ENCODE results near the gene ATF2. TPM values are rescaled to one million over a fixed set of nuclear protein-coding genes. Genes with fewer than 3 reads are reported as not detected.
A peak's percentile ranks its signal among the peaks of the same experiment; 100 is the strongest.

Gene ATF2
- polyA plus RNA-seq, 6 donors from 2014 or later = 22.9 to 42.8 (median 35.4) TPM

DNA sequence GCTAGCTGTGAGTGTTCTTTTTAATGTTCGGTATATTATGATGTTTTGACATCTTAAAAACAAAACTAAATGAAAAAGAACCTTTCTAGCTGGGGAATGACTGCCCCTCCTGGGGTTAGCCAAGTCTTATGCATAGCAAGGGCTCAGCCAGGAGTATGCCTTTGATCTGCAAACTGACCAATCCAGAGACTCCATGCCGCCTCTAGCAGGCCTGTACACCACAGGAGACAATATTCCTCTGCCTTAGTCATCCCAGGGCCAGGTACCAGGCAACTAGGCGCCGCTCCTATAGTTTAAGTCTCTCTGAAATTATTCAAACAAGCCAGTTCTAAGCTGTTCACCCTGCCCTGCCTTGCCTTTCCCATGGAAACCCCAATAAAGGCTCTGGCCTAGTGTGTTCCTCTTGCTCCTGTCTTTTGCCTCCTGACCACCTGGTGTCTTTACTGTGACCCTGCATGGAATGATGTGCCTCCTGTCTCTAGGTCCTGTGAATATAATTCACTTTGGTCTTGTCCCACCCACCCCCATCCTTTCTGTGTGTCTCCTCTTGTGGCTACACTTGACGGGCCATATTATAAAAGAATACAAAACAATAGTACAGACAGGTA, 110.8 kb downstream of the ATF2 start:
- H3K27me3 Mint-ChIP-seq = no peaks in the 10 kb centered on the region
- no peak for DNase-seq
- no peaks in the 10 kb centered on the region for H3K9me3 Mint-ChIP-seq
- H3K4me1 Mint-ChIP-seq = no peaks in the 10 kb centered on the region
- H3K36me3 Mint-ChIP-seq = peaks cover 11 to 13% of the 10 kb centered on the region in 2 donors
- ATAC-seq (ENCODE audit: low read depth in 2 of 2) = no peak
- no peak overlapping the region for H3K27ac Mint-ChIP-seq
- no peak overlapping the region for H3K4me3 Mint-ChIP-seq

DNA sequence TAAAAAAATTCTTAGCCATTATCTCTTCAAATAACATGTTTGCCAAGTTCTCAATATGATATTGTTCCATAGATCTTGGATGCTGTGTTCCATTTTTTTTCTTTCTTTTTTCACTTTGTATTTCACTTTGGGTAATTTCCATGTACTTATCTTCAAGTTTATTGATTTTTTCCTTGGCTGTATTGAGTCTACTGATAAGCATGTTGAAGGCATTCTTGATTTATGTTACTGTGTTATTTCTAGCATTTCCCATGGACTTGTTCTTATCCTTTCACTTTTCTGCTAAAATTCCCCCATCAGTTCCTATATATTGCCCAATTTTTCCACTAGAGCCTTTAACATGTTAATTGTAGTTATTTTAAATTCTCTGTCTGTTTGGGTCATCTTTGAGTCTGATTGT, 112.0 kb downstream of the ATF2 start:
- H3K4me1 Mint-ChIP-seq = no peaks in the 10 kb centered on the region
- peaks cover 0 to 2% (median 0%) of the 10 kb centered on the region in 7 donors for H3K9me3 Mint-ChIP-seq
- no peak for ATAC-seq (ENCODE audit: low read depth in 2 of 2)
- peak overlapping the region in 1 of 6 donors; percentile 6 for H3K27ac Mint-ChIP-seq
- H3K4me3 Mint-ChIP-seq = no peak overlapping the region
- peaks cover 16 to 22% of the 10 kb centered on the region in 2 donors for H3K36me3 Mint-ChIP-seq
- no peak for DNase-seq
- H3K27me3 Mint-ChIP-seq = no peaks in the 10 kb centered on the region

DNA sequence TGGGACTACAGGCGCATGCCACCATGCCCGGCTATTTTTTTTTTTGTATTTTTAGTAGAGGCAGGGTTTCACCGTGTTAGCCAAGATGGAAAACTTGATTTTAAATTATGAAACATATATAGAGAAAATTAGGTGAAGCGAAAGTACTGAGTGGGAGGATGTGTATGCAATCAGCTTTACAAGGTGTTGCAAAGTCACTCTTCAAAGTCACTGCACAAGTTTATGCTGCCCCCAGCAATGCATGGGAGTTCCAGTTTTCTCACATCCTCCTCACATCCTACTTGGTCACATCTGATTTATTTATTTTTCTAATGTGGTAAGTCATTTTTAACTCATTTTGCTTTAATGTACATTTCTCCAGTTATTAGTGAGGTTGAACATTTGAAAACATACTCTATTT, 113.7 kb downstream of the ATF2 start:
- H3K27me3 Mint-ChIP-seq = no peaks in the 10 kb centered on the region
- peaks cover 12 to 22% of the 10 kb centered on the region in 2 donors for H3K36me3 Mint-ChIP-seq
- peaks cover 0 to 3% (median 2%) of the 10 kb centered on the region in 3 donors for H3K4me1 Mint-ChIP-seq
- H3K9me3 Mint-ChIP-seq = peaks cover 0 to 2% (median 0%) of the 10 kb centered on the region in 7 donors
- ATAC-seq (ENCODE audit: low read depth in 2 of 2) (no peak), DNase-seq (no peak)
- no peak overlapping the region for H3K27ac Mint-ChIP-seq
- H3K4me3 Mint-ChIP-seq = no peak overlapping the region

DNA sequence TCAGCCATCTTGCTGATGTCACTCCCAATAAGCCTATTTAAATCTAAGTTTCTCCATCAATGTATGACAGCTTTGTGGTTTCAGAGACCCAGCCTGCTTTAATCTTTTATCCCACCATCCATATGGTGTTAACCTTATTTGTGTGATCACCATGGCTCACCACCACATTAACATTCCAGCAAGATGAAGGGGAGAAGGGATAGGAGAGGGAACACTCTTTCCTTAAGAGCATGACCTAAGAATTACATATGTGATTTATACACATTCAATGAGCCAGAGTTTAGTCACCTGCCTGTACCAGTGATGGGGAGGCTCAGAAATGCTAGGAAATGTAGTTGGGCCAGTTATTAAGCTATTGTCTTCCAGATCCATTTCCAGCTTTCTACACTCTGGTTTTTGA, 118.3 kb downstream of the ATF2 start:
- DNase-seq (no peak), ATAC-seq (ENCODE audit: low read depth in 2 of 2) (no peak)
- Mint-ChIP-seq H3K27me3 (no peaks in the 10 kb centered on the region), H3K4me3 (no peak overlapping the region), H3K9me3 (peaks cover 0 to 5% (median 0%) of the 10 kb centered on the region in 7 donors), H3K36me3 (peaks cover 8 to 17% of the 10 kb centered on the region in 2 donors), H3K27ac (no peak overlapping the region), H3K4me1 (peaks cover 9 to 16% (median 14%) of the 10 kb centered on the region in 3 donors)

DNA sequence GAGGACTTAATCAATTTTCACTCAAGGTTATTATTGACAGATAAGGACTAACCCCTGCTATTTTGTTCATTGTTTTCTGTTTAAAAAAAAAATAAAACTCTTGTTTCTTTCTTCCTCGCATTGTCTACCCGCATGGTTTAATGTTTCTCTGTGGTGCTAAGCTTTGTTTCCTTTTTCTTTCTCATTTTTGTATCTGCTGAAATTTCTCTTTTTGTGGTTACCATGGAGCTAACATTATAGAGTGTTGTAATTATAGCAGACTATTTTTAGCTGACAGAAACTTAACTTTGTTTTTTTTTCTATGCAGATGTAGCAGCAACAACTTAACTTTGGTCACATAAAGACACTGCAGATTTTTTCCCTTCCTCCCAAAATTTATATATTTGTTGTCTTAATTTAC, 119.7 kb downstream of the ATF2 start:
- H3K36me3 Mint-ChIP-seq = peaks cover 8 to 17% of the 10 kb centered on the region in 2 donors
- H3K4me3 Mint-ChIP-seq = peak overlapping the region in 3 of 8 donors; percentile 4 to 52 (median 12)
- peaks cover 0 to 5% (median under 1%) of the 10 kb centered on the region in 7 donors for H3K9me3 Mint-ChIP-seq
- peak; percentile 6 for DNase-seq
- peak overlapping the region in 3 of 6 donors; percentile 4 to 49 (median 7) for H3K27ac Mint-ChIP-seq
- peak in 1 of 2 donors; percentile 9 for ATAC-seq (ENCODE audit: low read depth in 2 of 2)
- no peaks in the 10 kb centered on the region for H3K27me3 Mint-ChIP-seq
- H3K4me1 Mint-ChIP-seq = peaks cover 15 to 27% (median 22%) of the 10 kb centered on the region in 3 donors

DNA sequence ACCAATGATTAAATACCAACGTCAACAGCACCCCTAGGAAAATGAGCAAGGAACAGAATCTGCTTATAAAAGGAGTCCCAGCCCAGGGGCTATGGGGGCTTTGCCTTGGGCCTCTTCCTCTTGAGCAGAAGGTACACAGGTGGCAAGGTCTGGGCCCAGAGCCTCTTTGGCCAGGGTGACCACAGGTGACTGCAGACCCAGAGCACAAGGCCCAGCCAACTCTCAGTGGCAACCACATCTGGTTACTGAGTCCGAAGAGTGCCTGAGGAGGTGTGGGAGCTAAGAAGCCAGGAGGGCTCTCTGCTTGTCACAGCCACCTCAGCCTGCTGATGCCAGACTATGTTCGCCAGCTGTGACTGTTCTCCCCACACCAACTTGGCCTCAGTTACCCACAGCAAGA, 128.5 kb downstream of the ATF2 start:
- H3K4me3 Mint-ChIP-seq = no peak overlapping the region
- H3K36me3 Mint-ChIP-seq = no peaks in the 10 kb centered on the region
- H3K27me3 Mint-ChIP-seq = no peaks in the 10 kb centered on the region
- DNase-seq (no peak), ATAC-seq (ENCODE audit: low read depth in 2 of 2) (no peak)
- H3K27ac Mint-ChIP-seq = peak overlapping the region in 1 of 6 donors; percentile 75
- peaks cover 0 to 7% (median 0%) of the 10 kb centered on the region in 7 donors for H3K9me3 Mint-ChIP-seq
- peaks cover 0 to 16% (median 16%) of the 10 kb centered on the region in 3 donors for H3K4me1 Mint-ChIP-seq

DNA sequence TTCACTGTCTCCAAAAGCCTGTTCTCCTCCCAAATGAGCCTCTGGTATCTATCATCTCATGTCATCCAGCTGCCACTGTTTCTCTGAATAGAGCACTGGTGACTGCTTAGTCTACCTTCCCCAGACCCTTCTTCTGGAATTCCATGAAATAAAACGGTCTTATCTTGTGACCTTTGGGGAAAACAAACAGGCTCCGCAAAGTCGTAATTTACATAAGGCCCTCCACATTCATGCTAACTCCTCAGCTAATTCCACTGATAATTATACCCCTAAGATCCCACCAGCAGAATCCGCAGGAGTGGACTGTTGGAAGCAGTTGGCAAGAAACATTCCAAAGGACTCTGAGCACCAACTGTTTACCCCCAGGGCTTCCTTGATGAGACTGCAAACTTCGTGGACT, 129.0 kb downstream of the ATF2 start:
- DNase-seq = no peak
- Mint-ChIP-seq H3K4me1 (peaks cover 0 to 12% (median 11%) of the 10 kb centered on the region in 3 donors), H3K4me3 (no peak overlapping the region), H3K9me3 (peaks cover 0 to 7% (median 0%) of the 10 kb centered on the region in 7 donors), H3K27me3 (no peaks in the 10 kb centered on the region), H3K36me3 (no peaks in the 10 kb centered on the region), H3K27ac (peak overlapping the region in 1 of 6 donors; percentile 75)
- ATAC-seq (ENCODE audit: low read depth in 2 of 2) = no peak

DNA sequence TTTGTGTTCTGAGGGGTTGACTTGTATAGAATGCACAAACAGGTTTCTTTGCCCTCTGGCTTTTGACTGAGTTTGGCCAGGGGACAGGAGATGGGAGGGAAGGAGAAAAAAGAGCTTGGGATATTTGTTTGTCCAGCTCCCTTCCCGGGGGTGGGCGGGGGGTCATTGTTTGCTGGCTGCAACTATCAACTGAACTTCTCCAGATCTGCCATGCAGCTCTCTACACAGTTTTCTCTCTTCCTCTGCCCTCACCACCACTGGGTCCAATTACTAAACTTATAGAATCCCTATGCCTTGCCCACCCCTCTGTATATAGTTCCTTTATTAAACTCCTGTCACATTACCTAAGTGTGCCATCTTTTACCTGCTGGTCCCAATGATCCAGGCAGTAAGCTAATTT, 130.1 kb downstream of the ATF2 start:
- Mint-ChIP-seq H3K4me3 (no peak overlapping the region), H3K27me3 (no peaks in the 10 kb centered on the region), H3K4me1 (peaks cover 0 to 6% (median 5%) of the 10 kb centered on the region in 3 donors), H3K36me3 (no peaks in the 10 kb centered on the region), H3K9me3 (peaks cover 0 to 7% (median 0%) of the 10 kb centered on the region in 7 donors), H3K27ac (peak overlapping the region in 1 of 6 donors; percentile 54)
- ATAC-seq (ENCODE audit: low read depth in 2 of 2) (no peak), DNase-seq (no peak)

DNA sequence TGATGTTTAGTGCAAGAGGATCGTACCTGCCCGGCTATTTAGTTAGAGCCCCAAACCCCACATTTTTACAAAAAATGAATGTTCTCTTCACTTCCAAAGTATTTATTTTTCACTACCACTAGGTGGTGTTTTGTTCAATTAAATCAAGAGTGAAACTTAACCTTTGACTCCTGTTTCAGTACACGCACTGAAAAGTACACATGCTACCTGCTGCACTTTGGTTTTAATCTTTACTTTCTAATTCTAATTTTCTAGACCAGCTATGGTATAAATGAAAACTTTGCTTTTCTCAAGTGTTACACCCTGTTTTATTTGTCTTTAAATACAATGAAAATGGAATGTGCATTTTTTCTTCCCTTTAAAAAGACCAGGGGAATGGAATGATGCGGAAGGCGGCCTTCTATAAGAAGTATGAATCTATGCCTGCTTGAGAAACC, 131.4 kb downstream of the ATF2 start:
- Mint-ChIP-seq H3K27ac (peak overlapping the region in 3 of 6 donors; percentile 33 to 76 (median 69)), H3K4me3 (peak overlapping the region in 2 of 8 donors; percentile 45 to 48), H3K4me1 (peaks cover 0 to 6% (median 5%) of the 10 kb centered on the region in 3 donors), H3K36me3 (no peaks in the 10 kb centered on the region), H3K27me3 (no peaks in the 10 kb centered on the region), H3K9me3 (no peaks in the 10 kb centered on the region)
- ATAC-seq (ENCODE audit: low read depth in 2 of 2) = peak in 1 of 2 donors; percentile 39
- peak; percentile 11 for DNase-seq

DNA sequence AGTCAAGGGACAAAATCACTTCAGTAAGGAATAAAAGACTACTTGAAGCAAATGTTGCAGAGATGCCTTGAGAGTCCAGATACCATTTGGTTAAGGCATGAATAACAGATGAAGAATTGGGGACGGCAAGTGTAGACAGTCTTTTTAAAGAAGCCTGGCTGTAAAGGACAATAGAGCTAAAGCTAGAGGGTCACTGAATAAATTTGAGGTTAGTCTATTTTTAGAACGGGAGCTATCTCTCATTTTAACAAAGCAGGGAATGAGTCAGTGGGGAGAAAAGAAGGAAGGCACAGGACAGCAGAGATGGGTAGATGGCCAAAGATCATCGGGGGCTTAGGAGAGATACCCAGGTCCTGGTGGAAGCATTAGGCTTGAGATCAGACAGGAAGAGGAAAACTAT, 132.2 kb downstream of the ATF2 start:
- Mint-ChIP-seq H3K4me3 (no peak overlapping the region), H3K9me3 (peaks cover 0 to 2% (median 0%) of the 10 kb centered on the region in 7 donors), H3K27me3 (no peaks in the 10 kb centered on the region), H3K27ac (peak overlapping the region in 2 of 6 donors; percentile 24 to 63), H3K4me1 (peaks cover 0 to 6% (median 5%) of the 10 kb centered on the region in 3 donors), H3K36me3 (no peaks in the 10 kb centered on the region)
- DNase-seq (no peak), ATAC-seq (ENCODE audit: low read depth in 2 of 2) (no peak)

DNA sequence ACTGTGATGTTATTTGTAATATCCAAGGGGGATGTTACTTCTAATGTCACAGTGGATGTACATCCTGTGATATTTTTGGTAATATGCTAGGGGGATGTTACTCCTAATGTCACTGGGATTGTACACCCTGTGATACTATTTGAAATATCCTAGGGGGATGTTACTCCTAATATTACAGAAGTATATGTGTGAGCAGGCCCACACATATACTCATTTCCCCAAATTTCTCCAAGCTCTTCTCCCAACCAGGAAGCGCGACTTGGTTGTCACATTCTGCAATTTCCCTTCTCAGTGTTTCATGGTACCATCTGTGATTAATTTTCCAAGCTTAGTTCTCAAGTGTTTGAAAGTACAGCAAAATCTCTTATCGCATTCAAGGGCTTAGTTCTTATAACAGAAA, 133.3 kb downstream of the ATF2 start:
- Mint-ChIP-seq H3K36me3 (no peaks in the 10 kb centered on the region), H3K27me3 (no peaks in the 10 kb centered on the region), H3K4me3 (no peak overlapping the region), H3K27ac (no peak overlapping the region), H3K4me1 (peaks cover 0 to 6% (median 5%) of the 10 kb centered on the region in 3 donors), H3K9me3 (peaks cover 0 to 2% (median 0%) of the 10 kb centered on the region in 7 donors)
- ATAC-seq (ENCODE audit: low read depth in 2 of 2) (no peak), DNase-seq (no peak)

DNA sequence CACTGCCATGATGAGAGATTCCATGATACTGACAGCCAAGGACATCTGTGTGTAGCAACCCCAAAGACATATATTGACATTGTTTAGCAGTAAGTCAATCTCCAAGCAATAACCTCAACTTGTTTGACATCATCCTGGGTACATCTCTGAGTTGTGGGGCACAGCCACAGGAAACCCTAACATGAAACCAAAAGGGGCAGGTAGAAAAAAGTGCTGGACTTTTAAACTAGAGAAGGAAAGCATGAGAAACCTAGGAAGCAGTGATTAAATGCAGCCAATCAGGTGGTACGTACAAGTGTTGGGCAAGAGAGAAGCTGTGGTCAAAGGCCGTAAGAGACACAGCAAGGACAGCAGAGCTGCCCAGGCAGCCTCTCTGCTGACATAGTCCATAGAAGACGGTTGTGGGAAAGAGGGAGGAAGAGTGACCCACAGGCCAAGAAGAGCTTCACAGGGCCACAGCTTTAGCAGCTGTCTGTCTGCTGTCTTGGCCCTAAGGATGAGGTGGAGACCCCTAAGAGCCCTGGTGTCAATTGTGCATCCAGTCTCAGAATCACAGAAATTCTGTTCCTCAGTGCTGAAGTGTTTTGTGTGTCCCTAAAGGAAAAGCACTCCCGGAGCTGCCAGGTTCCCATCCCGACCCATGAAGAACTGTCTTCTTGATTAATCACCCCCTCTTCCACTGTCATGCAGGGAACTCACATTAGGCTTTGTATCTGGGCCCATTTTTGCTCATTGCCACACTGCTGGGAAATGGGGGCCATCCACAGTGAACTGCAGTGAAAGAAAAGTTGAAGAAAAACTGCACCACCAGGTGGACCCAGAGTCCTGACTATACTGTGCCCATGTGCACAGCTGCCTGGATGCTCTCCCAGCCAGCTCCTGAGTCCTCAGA, 137.4 kb downstream of the ATF2 start:
- Mint-ChIP-seq H3K9me3 (peaks cover 0 to 5% (median 3%) of the 10 kb centered on the region in 7 donors), H3K36me3 (peaks cover 0 to 6% of the 10 kb centered on the region in 2 donors), H3K27ac (no peak overlapping the region), H3K4me1 (no peaks in the 10 kb centered on the region), H3K27me3 (peaks cover 0 to 5% (median 0%) of the 10 kb centered on the region in 3 donors), H3K4me3 (no peak overlapping the region)
- DNase-seq (no peak), ATAC-seq (ENCODE audit: low read depth in 2 of 2) (no peak)

DNA sequence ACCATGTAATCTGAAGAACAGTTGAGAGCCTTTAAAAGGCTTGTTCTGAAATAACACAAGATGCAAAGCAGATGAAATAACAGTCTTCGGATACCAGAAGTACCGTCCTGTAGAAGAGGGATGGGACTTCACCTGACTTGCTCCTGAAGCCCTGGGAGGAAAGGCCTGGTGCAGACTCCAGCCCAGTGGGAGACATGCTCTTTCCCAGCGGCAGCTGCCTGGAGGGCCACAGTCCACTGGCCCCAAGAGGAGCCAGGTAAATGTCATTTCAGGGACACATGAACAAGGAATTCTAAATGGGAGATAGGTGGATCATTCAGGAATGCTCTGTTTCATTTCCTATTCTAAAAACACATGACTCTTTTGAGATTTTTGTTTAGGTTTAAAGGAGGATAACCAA, 140.2 kb downstream of the ATF2 start:
- Mint-ChIP-seq H3K9me3 (peaks cover 0 to 6% (median 3%) of the 10 kb centered on the region in 7 donors), H3K27ac (peak overlapping the region in 1 of 6 donors; percentile 52), H3K36me3 (peaks cover 0 to 9% of the 10 kb centered on the region in 2 donors), H3K4me1 (no peaks in the 10 kb centered on the region), H3K4me3 (no peak overlapping the region), H3K27me3 (peaks cover 0 to 12% (median 0%) of the 10 kb centered on the region in 3 donors)
- ATAC-seq (ENCODE audit: low read depth in 2 of 2) (no peak), DNase-seq (no peak)
